CD4-positive, alpha-beta T cell treated with Interleukin-17A for 4 hours (primary cell): ENCODE data around the gene MYO5C.

Experiments used
- DNase-seq: peaks from one replicate; pipeline ENCODE4 v3.0.0-alpha.2; 2020; ENCODE audit warnings: mixed read lengths

MYO5C gene

GRCh38 chr15:52144656-52145178 is 150.9 kb downstream of the MYO5C start:
- no peak for DNase-seq

- no peak for DNase-seq
Measured at GRCh38 chr15:52143873-52144272, 151.7 kb downstream of the MYO5C start.
